Skeletal muscle satellite cell (primary cell): Measurements from ENCODE around the gene SIVA1.

Experiments used
- H3K27me3 ChIP-seq: 2 replicates; pipeline ENCODE4 v1.7.0; 2013; ENCODE audit warnings: low read length; ENCODE audit not compliant: control insufficient read depth, insufficient read depth
- H3K36me3 ChIP-seq: 2 replicates; pipeline ENCODE4 v1.7.0; 2013; ENCODE audit warnings: mild to moderate bottlenecking, control low read depth, low read length; ENCODE audit not compliant: insufficient read depth
- H3K4me1 ChIP-seq: 2 replicates; pipeline ENCODE4 v1.7.0; 2013; ENCODE audit warnings: low read length; ENCODE audit not compliant: control insufficient read depth, insufficient read depth
- H3K4me2 ChIP-seq: 2 replicates; pipeline ENCODE4 v1.7.0; 2013; ENCODE audit warnings: mild to moderate bottlenecking, low read length
- H3K4me3 ChIP-seq: 2 replicates; pipeline ENCODE4 v1.7.0; 2013; ENCODE audit warnings: low read length
- H3K9ac ChIP-seq: 2 replicates; pipeline ENCODE4 v1.7.0; 2013; ENCODE audit warnings: mild to moderate bottlenecking, low read depth, low read length, moderate library complexity
- H3K9me3 ChIP-seq: replicated peaks from 2 replicates; pipeline ENCODE4 v1.7.0; 2013; ENCODE audit warnings: mild to moderate bottlenecking, control low read depth, low read length

The SIVA1 gene

GRCh38 chr14:104757681-104758392 is 4.9 kb downstream of the SIVA1 start:
- Histone ChIP-seq H3K4me1 (peaks cover 12% of the 10 kb centered on the region), H3K36me3 (peaks cover 48% of the 10 kb centered on the region), H3K4me2 (no peak overlapping the region), H3K9me3 (no peaks in the 10 kb centered on the region), H3K4me3 (no peak overlapping the region), H3K9ac (no peak overlapping the region), H3K27me3 (no peaks in the 10 kb centered on the region)

- Histone ChIP-seq H3K4me2 (no peak overlapping the region), H3K4me1 (peaks cover 7% of the 10 kb centered on the region), H3K27me3 (no peaks in the 10 kb centered on the region), H3K36me3 (peaks cover 48% of the 10 kb centered on the region), H3K9ac (no peak overlapping the region), H3K4me3 (no peak overlapping the region), H3K9me3 (no peaks in the 10 kb centered on the region)
Measured at GRCh38 chr14:104758981-104759969, 6.3 kb downstream of the SIVA1 start.

- no peaks in the 10 kb centered on the region for H3K27me3 ChIP-seq
- no peak overlapping the region for H3K4me2 ChIP-seq
- H3K9me3 ChIP-seq: no peaks in the 10 kb centered on the region
- peaks cover 4% of the 10 kb centered on the region for H3K4me1 ChIP-seq
- no peak overlapping the region for H3K4me3 ChIP-seq
- H3K9ac ChIP-seq: no peak overlapping the region
- H3K36me3 ChIP-seq: peaks cover 4% of the 10 kb centered on the region
Measured at GRCh38 chr14:104765517-104765916, 12.6 kb downstream of the SIVA1 start.

DNA sequence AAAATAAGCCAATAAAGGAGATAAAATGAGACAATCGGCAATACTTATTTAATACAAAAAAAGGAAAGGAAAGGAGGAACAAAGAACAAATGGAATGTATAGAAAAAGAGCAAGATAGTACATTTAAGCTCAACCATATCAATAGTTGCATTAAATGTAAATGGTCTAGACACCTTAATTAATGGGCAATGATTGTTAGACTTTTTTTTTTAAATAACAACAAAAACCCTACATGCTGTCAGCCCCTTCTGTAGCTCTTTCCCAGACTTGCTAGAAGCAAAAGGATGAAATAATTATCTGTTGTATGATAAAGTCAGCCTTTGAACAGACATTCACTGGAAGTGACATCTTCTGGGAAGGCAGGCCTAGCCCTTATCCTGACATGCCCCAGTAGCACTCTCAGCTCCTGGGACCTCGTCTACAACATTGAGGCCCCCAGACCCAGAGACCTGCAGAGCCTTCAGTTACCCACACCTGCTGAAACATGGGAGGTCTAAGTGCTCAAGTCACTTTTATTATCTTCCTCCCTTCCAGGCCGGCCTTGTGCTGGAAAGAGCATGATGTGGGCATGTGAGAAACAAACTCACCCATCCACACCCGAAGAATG is 13.4 kb downstream of the SIVA1 start:
- no peak overlapping the region for H3K9ac ChIP-seq
- H3K4me2 ChIP-seq: no peak overlapping the region
- H3K4me3 ChIP-seq: no peak overlapping the region
- H3K27me3 ChIP-seq: no peaks in the 10 kb centered on the region
- no peaks in the 10 kb centered on the region for H3K9me3 ChIP-seq
- peaks cover 13% of the 10 kb centered on the region for H3K36me3 ChIP-seq
- peaks cover 4% of the 10 kb centered on the region for H3K4me1 ChIP-seq

DNA sequence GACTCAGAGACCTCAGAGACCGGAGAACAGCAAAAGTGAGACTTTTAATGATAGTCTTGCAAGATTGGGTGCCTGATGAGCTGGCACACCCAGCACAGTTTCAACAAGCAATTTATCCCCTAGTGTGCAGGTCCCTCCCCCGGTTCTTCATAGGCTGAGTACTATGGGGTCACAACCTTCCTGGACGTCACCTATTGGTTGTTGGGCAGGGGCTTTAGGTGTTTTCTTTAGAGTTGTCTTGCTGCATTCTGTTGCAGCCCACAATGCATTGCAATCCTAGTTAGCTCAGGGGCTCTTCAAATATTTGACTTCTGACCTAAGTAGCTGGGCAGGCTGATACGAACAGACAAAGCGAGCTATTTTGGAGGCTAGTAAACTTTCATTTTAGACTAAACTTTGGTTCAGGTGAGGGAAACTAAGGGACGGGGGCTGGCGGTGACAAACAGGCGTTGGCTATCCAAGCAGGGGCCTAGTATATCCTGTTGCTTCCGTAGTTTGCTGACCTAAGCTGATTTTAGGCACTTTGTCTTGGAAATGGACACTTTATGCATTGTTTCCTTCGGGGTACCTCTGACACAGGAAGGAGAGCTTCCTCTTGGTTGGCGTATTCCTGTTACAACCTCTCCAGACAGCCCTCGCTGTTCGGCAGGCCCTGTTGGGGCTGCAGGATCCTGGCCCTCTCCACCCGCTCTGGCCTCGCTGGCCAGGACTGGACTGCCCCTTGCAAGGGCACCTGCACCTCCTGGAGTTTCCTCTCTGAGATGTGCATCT is 14.1 kb downstream of the SIVA1 start:
- H3K4me1 ChIP-seq: peaks cover 4% of the 10 kb centered on the region
- H3K9ac ChIP-seq: no peak overlapping the region
- no peaks in the 10 kb centered on the region for H3K27me3 ChIP-seq
- H3K36me3 ChIP-seq: peaks cover 20% of the 10 kb centered on the region
- no peak overlapping the region for H3K4me3 ChIP-seq
- no peaks in the 10 kb centered on the region for H3K9me3 ChIP-seq
- H3K4me2 ChIP-seq: no peak overlapping the region

- no peak overlapping the region for H3K4me2 ChIP-seq
- peaks cover 25% of the 10 kb centered on the region for H3K36me3 ChIP-seq
- H3K27me3 ChIP-seq: no peaks in the 10 kb centered on the region
- no peak overlapping the region for H3K9ac ChIP-seq
- H3K4me3 ChIP-seq: no peak overlapping the region
- H3K4me1 ChIP-seq: peaks cover 4% of the 10 kb centered on the region
- H3K9me3 ChIP-seq: no peaks in the 10 kb centered on the region
Measured at GRCh38 chr14:104767634-104767918, 14.6 kb downstream of the SIVA1 start.

- peaks cover 4% of the 10 kb centered on the region for H3K4me1 ChIP-seq
- no peaks in the 10 kb centered on the region for H3K9me3 ChIP-seq
- no peak overlapping the region for H3K4me3 ChIP-seq
- no peak overlapping the region for H3K4me2 ChIP-seq
- H3K36me3 ChIP-seq: peaks cover 36% of the 10 kb centered on the region
- H3K9ac ChIP-seq: no peak overlapping the region
- no peaks in the 10 kb centered on the region for H3K27me3 ChIP-seq
Measured at GRCh38 chr14:104768437-104769323, 15.7 kb downstream of the SIVA1 start.

GRCh38 chr14:104769324-104770071 is 16.6 kb downstream of the SIVA1 start:
- Histone ChIP-seq H3K4me2 (no peak overlapping the region), H3K27me3 (no peaks in the 10 kb centered on the region), H3K9me3 (no peaks in the 10 kb centered on the region), H3K9ac (no peak overlapping the region), H3K4me1 (peaks cover 4% of the 10 kb centered on the region), H3K36me3 (peaks cover 40% of the 10 kb centered on the region), H3K4me3 (no peak overlapping the region)

DNA sequence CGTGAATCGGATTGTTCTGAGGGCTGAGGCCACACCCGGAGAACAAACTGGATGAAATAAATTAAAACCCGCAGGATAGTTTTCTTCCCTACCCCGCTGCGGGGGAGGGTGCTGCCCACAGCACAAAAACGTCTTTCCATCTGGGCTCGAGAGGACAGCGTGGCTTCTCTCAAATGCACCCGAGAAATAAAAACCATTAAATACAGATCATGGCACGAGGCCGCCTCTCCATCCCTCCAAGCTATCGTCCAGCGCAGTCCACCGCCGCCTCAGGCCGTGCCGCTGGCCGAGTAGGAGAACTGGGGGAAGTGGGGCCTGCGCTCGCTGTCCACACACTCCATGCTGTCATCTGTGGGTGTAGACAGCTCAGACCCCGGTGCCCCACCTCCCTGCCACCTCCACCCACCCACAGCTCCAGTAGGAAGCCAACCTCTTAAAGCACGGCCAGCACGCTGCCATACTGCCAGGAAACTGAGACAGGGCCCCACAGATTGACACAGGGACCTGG is 17.2 kb downstream of the SIVA1 start:
- Histone ChIP-seq H3K36me3 (peaks cover 45% of the 10 kb centered on the region), H3K9me3 (no peaks in the 10 kb centered on the region), H3K4me2 (no peak overlapping the region), H3K4me1 (peaks cover 4% of the 10 kb centered on the region), H3K27me3 (no peaks in the 10 kb centered on the region), H3K9ac (no peak overlapping the region), H3K4me3 (no peak overlapping the region)

DNA sequence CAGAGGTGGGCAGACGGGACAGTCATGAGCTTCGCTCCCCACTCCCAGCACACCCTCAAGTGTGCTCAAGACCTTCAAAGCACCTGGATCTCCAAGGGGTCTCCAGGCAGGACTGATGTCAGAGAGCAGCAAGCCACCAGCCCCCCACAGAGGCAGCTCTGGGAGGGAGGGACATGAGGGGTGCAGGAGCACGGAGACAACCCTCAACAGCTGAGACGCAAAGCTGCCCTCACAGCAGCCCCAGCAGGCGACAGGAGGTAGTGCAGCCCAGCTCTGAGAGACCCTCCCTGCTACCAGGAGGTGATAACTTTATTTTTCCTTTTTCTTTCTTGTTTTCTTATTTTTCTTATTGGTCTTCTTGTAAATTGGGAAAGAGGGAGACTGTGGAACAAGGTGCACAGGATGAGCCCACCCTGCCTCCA is 17.9 kb downstream of the SIVA1 start:
- no peak overlapping the region for H3K4me3 ChIP-seq
- no peaks in the 10 kb centered on the region for H3K27me3 ChIP-seq
- peaks cover 4% of the 10 kb centered on the region for H3K4me1 ChIP-seq
- H3K4me2 ChIP-seq: no peak overlapping the region
- H3K36me3 ChIP-seq: peaks cover 52% of the 10 kb centered on the region
- no peak overlapping the region for H3K9ac ChIP-seq
- no peaks in the 10 kb centered on the region for H3K9me3 ChIP-seq
